ENCODE data around the gene S100A3. TPM values are rescaled to one million over a fixed set of nuclear protein-coding genes. Genes with fewer than 3 reads are reported as not detected.

Gene S100A3
- polyA plus RNA-seq, 1 of the 3 experiments (the other 2 are of a cell fraction), result 11.8 TPM

DNA sequence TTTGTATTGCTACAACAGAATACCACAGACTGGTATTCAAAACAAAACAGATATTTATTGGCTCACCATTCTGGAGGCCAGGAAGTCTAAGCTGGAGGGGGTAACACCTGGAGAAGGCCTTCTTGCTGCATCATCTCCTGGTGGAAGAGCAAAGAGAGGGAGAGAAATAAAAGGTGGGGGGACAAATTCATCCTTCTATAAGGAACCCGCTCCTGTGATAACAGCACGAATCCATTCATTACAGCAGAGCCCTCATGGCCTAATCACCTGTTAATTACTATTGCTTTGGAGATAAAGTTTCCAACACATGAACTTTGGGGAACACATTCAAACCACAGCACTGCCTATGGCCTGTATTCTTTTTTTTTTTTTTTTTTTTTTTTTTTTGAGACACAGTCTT, 11.2 kb upstream of the S100A3 start:
- Histone ChIP-seq H3F3A (replicated peaks; ENCODE audit: insufficient read depth) (no peaks in the 10 kb centered on the region), H3K9me2 (no peaks in the 10 kb centered on the region), H3K9ac (no peak overlapping the region), H2AFZ (ENCODE audit: low read depth) (no peak overlapping the region), H3K27me3 (ENCODE audit: insufficient read depth) (no peaks in the 10 kb centered on the region), H3K79me2 (ENCODE audit: insufficient read depth) (peaks cover 23% of the 10 kb centered on the region), H3K4me3 (ENCODE audit: low read depth in 2 of 2, low read length in 1 of 2) (no peak overlapping the region), H3K4me1 (ENCODE audit: control insufficient read depth in 1 of 2, insufficient read depth in 2 of 2, low read depth in 1 of 2, low read length in 1 of 2) (peaks cover 3 to 15% of the 10 kb centered on the region in 2 experiments; a peak in 3 of 4 replicates), H3K9me3 (no peaks in the 10 kb centered on the region), H3K27ac (ENCODE audit: low read depth in 2 of 2, low read length in 1 of 2) (no peak overlapping the region), H3K4me2 (no peak overlapping the region), H4K20me1 (ENCODE audit: insufficient read depth) (no peaks in the 10 kb centered on the region), H3K36me3 (replicated peaks in 1 of 2; ENCODE audit: control insufficient read depth in 1 of 2, insufficient read depth in 2 of 2, low read length in 1 of 2) (no peaks in the 10 kb centered on the region)
- no peak for TF ChIP-seq POLR2AphosphoS5 (IDR thresholded peaks at IDR 0.05; ENCODE audit: low read depth, low read length)
- TF ChIP-seq EZH2phosphoT487 (IDR thresholded peaks at IDR 0.05; ENCODE audit: borderline replicate concordance, low read depth), result no peak
- TF ChIP-seq NFIC (IDR thresholded peaks at IDR 0.05; ENCODE audit: borderline replicate concordance), result no peak
- TF ChIP-seq CHD2 (IDR thresholded peaks at IDR 0.05; ENCODE audit: low read length, partially characterized antibody), result no peak
- TF ChIP-seq MXI1 (IDR thresholded peaks at IDR 0.05; ENCODE audit: low read depth, low read length), result no peak
- no peak for TF ChIP-seq EP300 (IDR thresholded peaks at IDR 0.05; ENCODE audit: borderline replicate concordance in 1 of 2, low read depth in 1 of 2, low read length in 1 of 2)
- TF ChIP-seq TAF1 (IDR thresholded peaks at IDR 0.05; ENCODE audit: borderline replicate concordance, low read depth, low read length), result no peak
- TF ChIP-seq SMC3 (IDR thresholded peaks at IDR 0.05; ENCODE audit: low read depth, low read length), result no peak
- TF ChIP-seq RFX5 (IDR thresholded peaks at IDR 0.05; ENCODE audit: low read length), result no peak
- TF ChIP-seq, protein P1, sequence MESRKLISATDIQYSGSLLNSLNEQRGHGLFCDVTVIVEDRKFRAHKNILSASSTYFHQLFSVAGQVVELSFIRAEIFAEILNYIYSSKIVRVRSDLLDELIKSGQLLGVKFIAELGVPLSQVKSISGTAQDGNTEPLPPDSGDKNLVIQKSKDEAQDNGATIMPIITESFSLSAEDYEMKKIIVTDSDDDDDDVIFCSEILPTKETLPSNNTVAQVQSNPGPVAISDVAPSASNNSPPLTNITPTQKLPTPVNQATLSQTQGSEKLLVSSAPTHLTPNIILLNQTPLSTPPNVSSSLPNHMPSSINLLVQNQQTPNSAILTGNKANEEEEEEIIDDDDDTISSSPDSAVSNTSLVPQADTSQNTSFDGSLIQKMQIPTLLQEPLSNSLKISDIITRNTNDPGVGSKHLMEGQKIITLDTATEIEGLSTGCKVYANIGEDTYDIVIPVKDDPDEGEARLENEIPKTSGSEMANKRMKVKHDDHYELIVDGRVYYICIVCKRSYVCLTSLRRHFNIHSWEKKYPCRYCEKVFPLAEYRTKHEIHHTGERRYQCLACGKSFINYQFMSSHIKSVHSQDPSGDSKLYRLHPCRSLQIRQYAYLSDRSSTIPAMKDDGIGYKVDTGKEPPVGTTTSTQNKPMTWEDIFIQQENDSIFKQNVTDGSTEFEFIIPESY (IDR thresholded peaks at IDR 0.05; ENCODE audit: borderline replicate concordance, low read depth), result no peak
- TF ChIP-seq, protein P2, sequence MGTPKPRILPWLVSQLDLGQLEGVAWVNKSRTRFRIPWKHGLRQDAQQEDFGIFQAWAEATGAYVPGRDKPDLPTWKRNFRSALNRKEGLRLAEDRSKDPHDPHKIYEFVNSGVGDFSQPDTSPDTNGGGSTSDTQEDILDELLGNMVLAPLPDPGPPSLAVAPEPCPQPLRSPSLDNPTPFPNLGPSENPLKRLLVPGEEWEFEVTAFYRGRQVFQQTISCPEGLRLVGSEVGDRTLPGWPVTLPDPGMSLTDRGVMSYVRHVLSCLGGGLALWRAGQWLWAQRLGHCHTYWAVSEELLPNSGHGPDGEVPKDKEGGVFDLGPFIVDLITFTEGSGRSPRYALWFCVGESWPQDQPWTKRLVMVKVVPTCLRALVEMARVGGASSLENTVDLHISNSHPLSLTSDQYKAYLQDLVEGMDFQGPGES (IDR thresholded peaks at IDR 0.05; ENCODE audit: low read depth, low read length), result no peak
- TF ChIP-seq, protein P3, sequence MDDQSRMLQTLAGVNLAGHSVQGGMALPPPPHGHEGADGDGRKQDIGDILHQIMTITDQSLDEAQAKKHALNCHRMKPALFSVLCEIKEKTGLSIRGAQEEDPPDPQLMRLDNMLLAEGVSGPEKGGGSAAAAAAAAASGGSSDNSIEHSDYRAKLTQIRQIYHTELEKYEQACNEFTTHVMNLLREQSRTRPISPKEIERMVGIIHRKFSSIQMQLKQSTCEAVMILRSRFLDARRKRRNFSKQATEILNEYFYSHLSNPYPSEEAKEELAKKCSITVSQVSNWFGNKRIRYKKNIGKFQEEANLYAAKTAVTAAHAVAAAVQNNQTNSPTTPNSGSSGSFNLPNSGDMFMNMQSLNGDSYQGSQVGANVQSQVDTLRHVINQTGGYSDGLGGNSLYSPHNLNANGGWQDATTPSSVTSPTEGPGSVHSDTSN (IDR thresholded peaks at IDR 0.05), result no peak
- TF ChIP-seq REST (IDR thresholded peaks at IDR 0.05; ENCODE audit: low read depth, low read length), result no peak
- no peak for TF ChIP-seq USF1 (IDR thresholded peaks at IDR 0.05; ENCODE audit: borderline replicate concordance, low read depth)
- TF ChIP-seq, protein P4, sequence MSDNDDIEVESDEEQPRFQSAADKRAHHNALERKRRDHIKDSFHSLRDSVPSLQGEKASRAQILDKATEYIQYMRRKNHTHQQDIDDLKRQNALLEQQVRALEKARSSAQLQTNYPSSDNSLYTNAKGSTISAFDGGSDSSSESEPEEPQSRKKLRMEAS (IDR thresholded peaks at IDR 0.05; ENCODE audit: low read depth), result no peak
- TF ChIP-seq TEAD4 (IDR thresholded peaks at IDR 0.05; ENCODE audit: borderline replicate concordance, insufficient read depth), result no peak
- no peak for DNase-seq
- 94% methylated on average over 2 of the region's 2 CpGs for WGBS (ENCODE audit: low lambda C conversion rate)
- CTCF ChIA-PET, result interaction anchor here (0.7 to 7.2 kb wide), 6 partner anchors 9 to 208 kb away, joined by 3 to 81 read pairs (median 10); no protein-coding TSS in a partner anchor
- POLR2A ChIA-PET, result interaction anchor here (1.5 kb wide), 1 partner anchor 24 kb away, joined by 5 read pairs; the partner anchor contains the start of gene S100A6
